Vagina (tissue), 1 donor: ENCODE results near the gene UNC5CL. TPM values are rescaled to one million over a fixed set of nuclear protein-coding genes. Genes with fewer than 3 reads are reported as not detected.

ENCODE experiments used
- total RNA-seq: library from RNA; depleted of rRNA; stranded (reverse); fragments of >200 nt; gene quantifications from one replicate; pipeline ENCODE4 v1.2.3, GENCODE V29; 2016

Gene UNC5CL
- total RNA-seq, 1 donor from 2014 or later = 0.25 TPM

Other genes starting within 250 kb of the UNC5CL start
- not detected for gene TSPO2, start 3.2 kb upstream of the UNC5CL start, total RNA-seq
- not detected for gene APOBEC2, start 14.0 kb upstream of the UNC5CL start, total RNA-seq
- 14.7 TPM for gene OARD1, start 33.1 kb upstream of the UNC5CL start, total RNA-seq
- 22.8 TPM for gene NFYA, start 33.8 kb upstream of the UNC5CL start, total RNA-seq
- not detected for gene TREML1, start 115.1 kb upstream of the UNC5CL start, total RNA-seq
- gene TREM2, start 123.9 kb upstream of the UNC5CL start, total RNA-seq = 5.2 TPM
- gene TREML2, start 161.9 kb upstream of the UNC5CL start, total RNA-seq = not detected
- gene TREML4, start 189.1 kb upstream of the UNC5CL start, total RNA-seq = not detected
- gene TREM1, start 247.5 kb upstream of the UNC5CL start, total RNA-seq = 0.98 TPM